Adipose tissue (tissue), 3 donors: ENCODE measurements around the gene RPS14. TPM values are rescaled to one million over a fixed set of nuclear protein-coding genes. Genes with fewer than 3 reads are reported as not detected.

ENCODE experiments used
- H3K27ac ChIP-seq: one replicate; pipeline ENCODE4 v1.5.1; 2013; ENCODE audit warnings: low read depth, low read length
- WGBS, 3 donors: extraction: QIAGEN DNeasy Blood & Tissue Kit; methylation state at CpG; one replicate each; pipeline ENCODE4 v1.1.7; 2013; 5-methylcytosine and 5-hydroxymethylcytosine counted together
- polyA plus RNA-seq, 3 donors: library from polyadenylated mRNA; stranded (reverse); fragments of 200-250 nt; gene quantifications; one replicate each; pipeline ENCODE4 v1.2.3, GENCODE V29; 2013
- donor health status: healthy with polysubstance abuse.
- donor health status: Bipolar disorder and iron deficiency.
- donor health status: healthy.

RPS14 gene
- polyA plus RNA-seq, 3 donors: 3,447 to 4,480 (median 4,248) TPM

- 92 to 97% (median 95%) methylated on average over 7 of the region's 7 CpGs for WGBS, 3 donors
- no peak overlapping the region for H3K27ac ChIP-seq
Observed at GRCh38 chr5:150396267-150396666, 53.3 kb downstream of the RPS14 start.

GRCh38 chr5:150395688-150395975 is 53.9 kb downstream of the RPS14 start:
- WGBS, 3 donors: 88 to 91% (median 91%) methylated on average over 2 of the region's 2 CpGs
- H3K27ac ChIP-seq: no peak overlapping the region

GRCh38 chr5:150394912-150395687 is 54.4 kb downstream of the RPS14 start:
- H3K27ac ChIP-seq: no peak overlapping the region
- WGBS, 3 donors: 83 to 88% (median 84%) methylated on average over 12 to 13 of the region's 13 CpGs

GRCh38 chr5:150394131-150394530 is 55.4 kb downstream of the RPS14 start:
- H3K27ac ChIP-seq: no peak overlapping the region
- 74 to 87% (median 80%) methylated on average over 3 of the region's 3 CpGs for WGBS, 3 donors

- no peak overlapping the region for H3K27ac ChIP-seq
- 82 to 86% (median 85%) methylated on average over 3 of the region's 3 CpGs for WGBS, 3 donors
Observed at GRCh38 chr5:150393096-150393645, 56.4 kb downstream of the RPS14 start.

- H3K27ac ChIP-seq: no peak overlapping the region
- 90 to 97% (median 93%) methylated on average over 7 of the region's 7 CpGs for WGBS, 3 donors
Observed at GRCh38 chr5:150392680-150393079, 56.9 kb downstream of the RPS14 start.

Other genes with a start within 250 kb of the RPS14 start
- gene CAMK2A, start 160.0 kb downstream of the RPS14 start, polyA plus RNA-seq: under 1 TPM in 2 of 3 donors, not detected in 1; 0.06 to 0.07 TPM
- 1 to 10 TPM in 1 of 3 donors, under 1 TPM in 2; 0.10 to 1.1 (median 0.98) TPM for gene ARSI, start 146.8 kb downstream of the RPS14 start, polyA plus RNA-seq
- 10 to 100 TPM in 2 of 3 donors, 1 to 10 TPM in 1; 8.9 to 14.2 (median 13.6) TPM for gene TCOF1, start 92.0 kb downstream of the RPS14 start, polyA plus RNA-seq
- gene CD74, start 36.8 kb downstream of the RPS14 start, polyA plus RNA-seq: 100 to 1,000 TPM; 118 to 518 (median 210) TPM
- gene NDST1, start 58.4 kb upstream of the RPS14 start, polyA plus RNA-seq: 10 to 100 TPM; 19.0 to 45.4 (median 35.5) TPM
- 10 to 100 TPM; 15.8 to 66.8 (median 59.7) TPM for gene SYNPO, start 190.9 kb upstream of the RPS14 start, polyA plus RNA-seq
- under 1 TPM; 0.06 to 0.79 (median 0.24) TPM for gene MYOZ3, start 211.5 kb upstream of the RPS14 start, polyA plus RNA-seq